ENCODE data around the gene PTGIR. TPM values are rescaled to one million over a fixed set of nuclear protein-coding genes. Genes with fewer than 3 reads are reported as not detected.

Gene PTGIR
- total and polyA plus RNA-seq, 2 experiments from 2014 or later, result 3.2 to 4.8 TPM

DNA sequence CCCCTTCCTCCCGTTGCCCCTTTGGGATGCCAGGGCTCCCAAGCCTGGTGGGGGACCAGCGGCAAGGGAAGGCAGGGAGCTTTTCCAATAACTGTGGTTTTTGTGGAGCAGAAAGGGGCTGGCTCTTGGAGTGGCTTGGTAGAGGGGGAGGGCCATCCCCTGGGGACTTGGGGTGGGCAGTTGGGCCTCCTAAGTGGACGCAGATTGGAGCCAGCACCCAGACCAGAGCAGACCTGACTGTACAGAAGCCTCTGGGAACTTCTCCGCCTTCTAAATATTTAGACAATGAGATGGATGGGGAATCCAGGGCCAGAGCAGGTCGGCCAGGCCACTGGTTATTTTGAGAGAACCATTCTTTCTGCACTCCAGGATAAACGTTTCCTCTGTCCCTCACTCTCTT, 4.2 kb downstream of the PTGIR start:
- H3K9me3 ChIP-seq (ENCODE audit: low read depth), result no peaks in the 10 kb centered on the region
- H3K9me2 ChIP-seq (replicated peaks; ENCODE audit: insufficient read depth), result no peaks in the 10 kb centered on the region
- no peak for DNase-seq (ENCODE audit: low spot score)
- no peak overlapping the region for H2AFZ ChIP-seq
- H3K4me3 ChIP-seq, result no peak overlapping the region
- TF ChIP-seq EZH2phosphoT487 (IDR thresholded peaks at IDR 0.05; ENCODE audit: low read depth, severe bottlenecking, unreplicated experiment) (no peak), EZH2 (IDR thresholded peaks at IDR 0.05; ENCODE audit: borderline replicate concordance) (no peak)
- TF ChIP-seq, protein P1, sequence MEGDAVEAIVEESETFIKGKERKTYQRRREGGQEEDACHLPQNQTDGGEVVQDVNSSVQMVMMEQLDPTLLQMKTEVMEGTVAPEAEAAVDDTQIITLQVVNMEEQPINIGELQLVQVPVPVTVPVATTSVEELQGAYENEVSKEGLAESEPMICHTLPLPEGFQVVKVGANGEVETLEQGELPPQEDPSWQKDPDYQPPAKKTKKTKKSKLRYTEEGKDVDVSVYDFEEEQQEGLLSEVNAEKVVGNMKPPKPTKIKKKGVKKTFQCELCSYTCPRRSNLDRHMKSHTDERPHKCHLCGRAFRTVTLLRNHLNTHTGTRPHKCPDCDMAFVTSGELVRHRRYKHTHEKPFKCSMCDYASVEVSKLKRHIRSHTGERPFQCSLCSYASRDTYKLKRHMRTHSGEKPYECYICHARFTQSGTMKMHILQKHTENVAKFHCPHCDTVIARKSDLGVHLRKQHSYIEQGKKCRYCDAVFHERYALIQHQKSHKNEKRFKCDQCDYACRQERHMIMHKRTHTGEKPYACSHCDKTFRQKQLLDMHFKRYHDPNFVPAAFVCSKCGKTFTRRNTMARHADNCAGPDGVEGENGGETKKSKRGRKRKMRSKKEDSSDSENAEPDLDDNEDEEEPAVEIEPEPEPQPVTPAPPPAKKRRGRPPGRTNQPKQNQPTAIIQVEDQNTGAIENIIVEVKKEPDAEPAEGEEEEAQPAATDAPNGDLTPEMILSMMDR (IDR thresholded peaks at IDR 0.05; ENCODE audit: poor library complexity), result no peak
- WGBS (ENCODE audit: low lambda C conversion rate, missing lambda C conversion rate), result 43% methylated on average over 6 of the region's 6 CpGs
- H4K20me1 ChIP-seq (ENCODE audit: insufficient read depth, poor library complexity, severe bottlenecking), result no peaks in the 10 kb centered on the region
- no peaks in the 10 kb centered on the region for H3K79me2 ChIP-seq
- peaks cover 20% of the 10 kb centered on the region for H3K4me1 ChIP-seq (ENCODE audit: insufficient read depth)
- peak overlapping the region; percentile 17 for H3K27ac ChIP-seq
- H3K36me3 ChIP-seq (replicated peaks; ENCODE audit: insufficient read depth, low read depth), result no peaks in the 10 kb centered on the region
- H3K4me2 ChIP-seq, result no peak overlapping the region
- no peaks in the 10 kb centered on the region for H3K27me3 ChIP-seq

DNA sequence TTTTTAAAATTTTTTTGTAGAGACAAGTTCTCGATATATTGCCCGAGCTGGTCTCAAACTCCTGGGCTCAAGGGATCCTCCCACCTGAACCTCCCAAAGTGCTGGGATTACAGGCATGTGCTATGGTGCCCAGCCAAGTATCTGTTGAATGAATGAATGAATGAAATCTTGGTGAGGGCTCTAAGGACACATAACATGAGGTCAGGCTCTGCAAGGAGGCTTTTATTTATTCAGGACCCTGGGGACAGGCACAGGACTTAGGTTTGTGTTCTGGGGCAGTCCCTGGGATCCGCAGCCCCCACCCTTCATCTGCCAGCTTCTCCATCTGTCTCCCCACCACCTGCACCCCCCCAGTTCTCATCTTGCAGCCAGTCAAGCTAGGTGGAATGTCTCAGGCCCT, 4.6 kb downstream of the PTGIR start:
- Histone ChIP-seq H3K4me2 (no peak overlapping the region), H3K9me2 (replicated peaks; ENCODE audit: insufficient read depth) (no peaks in the 10 kb centered on the region), H3K4me3 (no peak overlapping the region), H3K79me2 (no peaks in the 10 kb centered on the region), H4K20me1 (ENCODE audit: insufficient read depth, poor library complexity, severe bottlenecking) (no peaks in the 10 kb centered on the region), H3K36me3 (replicated peaks; ENCODE audit: insufficient read depth, low read depth) (no peaks in the 10 kb centered on the region), H3K9me3 (ENCODE audit: low read depth) (no peaks in the 10 kb centered on the region), H3K27ac (peak overlapping the region; percentile 17), H3K27me3 (no peaks in the 10 kb centered on the region), H3K4me1 (ENCODE audit: insufficient read depth) (peaks cover 20% of the 10 kb centered on the region), H2AFZ (no peak overlapping the region)
- no peak for TF ChIP-seq EZH2phosphoT487 (IDR thresholded peaks at IDR 0.05; ENCODE audit: low read depth, severe bottlenecking, unreplicated experiment)
- TF ChIP-seq, protein P1 (IDR thresholded peaks at IDR 0.05; ENCODE audit: poor library complexity), result no peak
- TF ChIP-seq EZH2 (IDR thresholded peaks at IDR 0.05; ENCODE audit: borderline replicate concordance), result no peak
- WGBS (ENCODE audit: low lambda C conversion rate, missing lambda C conversion rate), result 94% methylated on average over 3 of the region's 3 CpGs
- no peak for DNase-seq (ENCODE audit: low spot score)

- Histone ChIP-seq H3K4me3 (no peak overlapping the region), H3K36me3 (replicated peaks; ENCODE audit: insufficient read depth, low read depth) (no peaks in the 10 kb centered on the region), H3K4me2 (no peak overlapping the region), H3K27ac (no peak overlapping the region), H3K79me2 (no peaks in the 10 kb centered on the region), H3K9me3 (ENCODE audit: low read depth) (no peaks in the 10 kb centered on the region), H3K27me3 (no peaks in the 10 kb centered on the region), H2AFZ (no peak overlapping the region), H3K4me1 (ENCODE audit: insufficient read depth) (peaks cover 13% of the 10 kb centered on the region), H3K9me2 (replicated peaks; ENCODE audit: insufficient read depth) (no peaks in the 10 kb centered on the region), H4K20me1 (ENCODE audit: insufficient read depth, poor library complexity, severe bottlenecking) (no peaks in the 10 kb centered on the region)
- TF ChIP-seq EZH2 (IDR thresholded peaks at IDR 0.05; ENCODE audit: borderline replicate concordance) (no peak), EZH2phosphoT487 (IDR thresholded peaks at IDR 0.05; ENCODE audit: low read depth, severe bottlenecking, unreplicated experiment) (no peak)
- TF ChIP-seq, protein P1 (IDR thresholded peaks at IDR 0.05; ENCODE audit: poor library complexity), result no peak
- WGBS (ENCODE audit: low lambda C conversion rate, missing lambda C conversion rate), result 68% methylated on average over 9 of the region's 9 CpGs
- no peak for DNase-seq (ENCODE audit: low spot score)
Observed at GRCh38 chr19:46618670-46619231, 6.1 kb downstream of the PTGIR start.
